ACHN (cell line): ENCODE data around the gene HOXA9.

Source experiments
- DNase-seq: peaks from one replicate; pipeline ENCODE4 v3.0.0-alpha.2; 2015
- in situ Hi-C: cut with HindIII; loops from 2 replicates; pipeline ENCODE4 v1.10.0; 2017; ENCODE audit warnings: low sequenced_read_pairs, low pct_ligation_motif_present, low pct_unique_long_range_greater_than_20kb

Gene HOXA9

GRCh38 chr7:27160145-27160545 is 5.2 kb downstream of the HOXA9 start:
- DNase-seq: peak; percentile 39
- in situ Hi-C loops: loop anchor here (10.0 kb wide), 1 partner anchor 775 kb away; no protein-coding TSS in a partner anchor

- in situ Hi-C loops: loop anchor here (10.0 kb wide), 1 partner anchor 775 kb away; no protein-coding TSS in a partner anchor
- peak; percentile 47 for DNase-seq
These were observed 5.8 kb downstream of the HOXA9 start for GRCh38 chr7:27159266-27160144.

- in situ Hi-C loops: no loop called here
- peak; percentile 43 for DNase-seq
These were observed 6.7 kb downstream of the HOXA9 start for GRCh38 chr7:27158436-27159265.

GRCh38 chr7:27157702-27158431 is 7.5 kb downstream of the HOXA9 start:
- in situ Hi-C loops: no loop called here
- peak; percentile 46 for DNase-seq

- in situ Hi-C loops: no loop called here
- peak; percentile 48 for DNase-seq
These were observed 8.2 kb downstream of the HOXA9 start for GRCh38 chr7:27156916-27157701.

GRCh38 chr7:27156508-27156898 is 8.8 kb downstream of the HOXA9 start, which contains the start of gene HOXA7:
Gene HOXA7 (minus strand): TSS chr7:27156675. CDS start chr7:27156545, 130 bp downstream.
- DNase-seq: peak; percentile 82

GRCh38 chr7:27155816-27156507 is 9.4 kb downstream of the HOXA9 start:
- in situ Hi-C loops: no loop called here
- peak; percentile 56 for DNase-seq

More at GRCh38 chr7:27156508-27156898, 8.8 kb downstream of the HOXA9 start, which contains the start of gene HOXA7:
- in situ Hi-C loops: no loop called here

GRCh38 chr7:27154901-27155815 is 10.2 kb downstream of the HOXA9 start:
- DNase-seq: peak; percentile 57

GRCh38 chr7:27154369-27154768 is 11.0 kb downstream of the HOXA9 start:
- in situ Hi-C loops: no loop called here
- DNase-seq: no peak

More at GRCh38 chr7:27154901-27155815, 10.2 kb downstream of the HOXA9 start:
- in situ Hi-C loops: no loop called here

- DNase-seq: no peak
- in situ Hi-C loops: no loop called here
These were observed 11.8 kb downstream of the HOXA9 start for GRCh38 chr7:27153526-27153925.

GRCh38 chr7:27152816-27153442 is 12.4 kb downstream of the HOXA9 start:
- no peak for DNase-seq
- in situ Hi-C loops: no loop called here

- peak; percentile 69 for DNase-seq
- in situ Hi-C loops: no loop called here
These were observed 13.2 kb downstream of the HOXA9 start, which contains the start of gene HOXA3 for GRCh38 chr7:27151931-27152815. Gene HOXA3 (minus strand): TSS chr7:27152583. CDS start chr7:27110640, 41,943 bp downstream.

- peak; percentile 24 for DNase-seq
- in situ Hi-C loops: no loop called here
These were observed 13.9 kb downstream of the HOXA9 start for GRCh38 chr7:27151341-27151930.

- DNase-seq: peak; percentile 93
- in situ Hi-C loops: no loop called here
These were observed 14.6 kb downstream of the HOXA9 start for GRCh38 chr7:27150568-27151340.
